Activated CD8-positive, alpha-beta T cell treated with anti-CD3 and anti-CD28 coated beads, Interleukin-2, amount 10 ng/mL, durations not matched to agents 7 days and 5 days (primary cell): ENCODE data around the gene SLC22A3. TPM values are rescaled to one million over a fixed set of nuclear protein-coding genes. Genes with fewer than 3 reads are reported as not detected.
"Not testable (repeated sequence)": the region's sequence is repeated elsewhere in the genome, so short reads cannot be mapped to it uniquely, and the experiment has no call there.

ENCODE experiments used
- ATAC-seq: fragments of 150-1000 bp; cut with Tn5 transposase; one replicate; pipeline ENCODE4 v1.10.0; 2021; ENCODE audit warnings: moderate library complexity
- CTCF ChIA-PET: fragments of 350-600 bp; sonication (Branson Sonifier 250); formaldehyde crosslinking; loops from one replicate; lab custom pipeline; 2021; ENCODE audit warnings: antibody characterized with exemption; lab: Charles Lee
- POLR2A ChIA-PET: fragments of 350-600 bp; sonication (Branson Sonifier 250); formaldehyde crosslinking; loops from one replicate; lab custom pipeline; 2021; ENCODE audit warnings: antibody characterized with exemption; lab: Charles Lee
- DNase-seq: peaks from one replicate; pipeline ENCODE4 v3.0.0-alpha.2; 2020
- H3K27ac Mint-ChIP-seq: one replicate; pipeline ENCODE4 v1.8.0; 2021; ENCODE audit warnings: mild to moderate bottlenecking, mixed read lengths
- H3K27me3 Mint-ChIP-seq: one replicate; pipeline ENCODE4 v1.8.0; 2021; ENCODE audit warnings: low read depth, mixed read lengths
- H3K36me3 Mint-ChIP-seq: one replicate; pipeline ENCODE4 v1.8.0; 2021; ENCODE audit warnings: low read depth, mixed read lengths
- H3K4me1 Mint-ChIP-seq: one replicate; pipeline ENCODE4 v1.8.0; 2021; ENCODE audit warnings: low read depth, mixed read lengths
- H3K4me3 Mint-ChIP-seq: one replicate; pipeline ENCODE4 v1.8.0; 2021; ENCODE audit warnings: mild to moderate bottlenecking, mixed read lengths
- H3K9me3 Mint-ChIP-seq: one replicate; pipeline ENCODE4 v1.8.0; 2022; ENCODE audit warnings: mixed read lengths; ENCODE audit not compliant: insufficient read depth
- total RNA-seq, 2 experiments: library from RNA; stranded (reverse); gene quantifications; one replicate each; pipeline ENCODE4 v1.2.3, GENCODE V29; 2021

The SLC22A3 gene
- total RNA-seq, 2 experiments from 2014 or later = not detected

- CTCF ChIA-PET = no interaction called here
- Mint-ChIP-seq H3K9me3 (no peaks in the 10 kb centered on the region), H3K36me3 (no peaks in the 10 kb centered on the region), H3K27me3 (peaks cover 8% of the 10 kb centered on the region), H3K4me3 (no peak overlapping the region), H3K27ac (no peak overlapping the region), H3K4me1 (no peaks in the 10 kb centered on the region)
- DNase-seq (no peak), ATAC-seq (no peak)
- POLR2A ChIA-PET = no interaction called here
These were observed 15.1 kb downstream of the SLC22A3 start for GRCh38 chr6:160363016-160363996.

- POLR2A ChIA-PET = no interaction called here
- Mint-ChIP-seq H3K27ac (no peak overlapping the region), H3K27me3 (peaks cover 8% of the 10 kb centered on the region), H3K36me3 (no peaks in the 10 kb centered on the region), H3K4me3 (no peak overlapping the region), H3K4me1 (no peaks in the 10 kb centered on the region), H3K9me3 (no peaks in the 10 kb centered on the region)
- DNase-seq (no peak), ATAC-seq (no peak)
- CTCF ChIA-PET = no interaction called here
These were observed 16.9 kb downstream of the SLC22A3 start for GRCh38 chr6:160365117-160365516.

GRCh38 chr6:160367798-160368547 is 19.8 kb downstream of the SLC22A3 start:
- POLR2A ChIA-PET = no interaction called here
- Mint-ChIP-seq H3K27ac (no peak overlapping the region), H3K27me3 (peaks cover 3% of the 10 kb centered on the region), H3K4me3 (no peak overlapping the region), H3K36me3 (no peaks in the 10 kb centered on the region), H3K9me3 (no peaks in the 10 kb centered on the region), H3K4me1 (no peaks in the 10 kb centered on the region)
- CTCF ChIA-PET = no interaction called here
- ATAC-seq (no peak), DNase-seq (no peak)

GRCh38 chr6:160368670-160369069 is 20.5 kb downstream of the SLC22A3 start:
- H3K4me1 Mint-ChIP-seq = no peaks in the 10 kb centered on the region
- DNase-seq (no peak), ATAC-seq (no peak)
- peaks cover 7% of the 10 kb centered on the region for H3K27me3 Mint-ChIP-seq
- CTCF ChIA-PET = interaction anchor here (1.0 kb wide), 1 partner anchor 9 kb away, joined by 3 read pairs; no protein-coding TSS in a partner anchor
- POLR2A ChIA-PET = no interaction called here
- no peaks in the 10 kb centered on the region for H3K36me3 Mint-ChIP-seq
- H3K27ac Mint-ChIP-seq = no peak overlapping the region
- H3K9me3 Mint-ChIP-seq = no peaks in the 10 kb centered on the region
- no peak overlapping the region for H3K4me3 Mint-ChIP-seq

GRCh38 chr6:160373601-160374000 is 25.4 kb downstream of the SLC22A3 start:
- H3K27me3 Mint-ChIP-seq, CTCF ChIA-PET, H3K27ac Mint-ChIP-seq, H3K9me3 Mint-ChIP-seq, H3K36me3 Mint-ChIP-seq, DNase-seq, POLR2A ChIA-PET, ATAC-seq, H3K4me3 Mint-ChIP-seq, H3K4me1 Mint-ChIP-seq: not testable (repeated sequence)

- ChIA-PET CTCF (interaction anchor here (0.6 kb wide), 1 partner anchor 1178 kb away, joined by 3 read pairs; no protein-coding TSS in a partner anchor), POLR2A (no interaction called here)
- no peak overlapping the region for H3K27ac Mint-ChIP-seq
- peaks cover 16% of the 10 kb centered on the region for H3K27me3 Mint-ChIP-seq
- ATAC-seq (no peak), DNase-seq (no peak)
- H3K36me3 Mint-ChIP-seq = no peaks in the 10 kb centered on the region
- no peaks in the 10 kb centered on the region for H3K4me1 Mint-ChIP-seq
- no peaks in the 10 kb centered on the region for H3K9me3 Mint-ChIP-seq
- no peak overlapping the region for H3K4me3 Mint-ChIP-seq
These were observed 26.8 kb downstream of the SLC22A3 start for GRCh38 chr6:160374836-160375560.

- Mint-ChIP-seq H3K27ac (no peak overlapping the region), H3K4me1 (no peaks in the 10 kb centered on the region), H3K36me3 (no peaks in the 10 kb centered on the region), H3K9me3 (no peaks in the 10 kb centered on the region), H3K27me3 (peaks cover 16% of the 10 kb centered on the region), H3K4me3 (no peak overlapping the region)
- POLR2A ChIA-PET = no interaction called here
- CTCF ChIA-PET = interaction anchor here (0.6 kb wide), 1 partner anchor 1179 kb away, joined by 3 read pairs; no protein-coding TSS in a partner anchor
- DNase-seq (no peak), ATAC-seq (no peak)
These were observed 27.4 kb downstream of the SLC22A3 start for GRCh38 chr6:160375561-160375949.

- Mint-ChIP-seq H3K9me3 (no peaks in the 10 kb centered on the region), H3K4me3 (no peak overlapping the region), H3K27me3 (peaks cover 16% of the 10 kb centered on the region), H3K4me1 (no peaks in the 10 kb centered on the region), H3K27ac (no peak overlapping the region), H3K36me3 (no peaks in the 10 kb centered on the region)
- DNase-seq = no peak
- CTCF ChIA-PET = no interaction called here
- POLR2A ChIA-PET = no interaction called here
- ATAC-seq = no peak
These were observed 28.3 kb downstream of the SLC22A3 start for GRCh38 chr6:160376445-160376844.

GRCh38 chr6:160378218-160378617 is 30.0 kb downstream of the SLC22A3 start:
- H3K36me3 Mint-ChIP-seq = no peaks in the 10 kb centered on the region
- H3K9me3 Mint-ChIP-seq = no peaks in the 10 kb centered on the region
- H3K27ac Mint-ChIP-seq = no peak overlapping the region
- no peak overlapping the region for H3K4me3 Mint-ChIP-seq
- no peak for DNase-seq
- ChIA-PET CTCF (no interaction called here), POLR2A (no interaction called here)
- H3K27me3 Mint-ChIP-seq = peaks cover 11% of the 10 kb centered on the region
- ATAC-seq = no peak
- no peaks in the 10 kb centered on the region for H3K4me1 Mint-ChIP-seq

GRCh38 chr6:160378882-160379281 is 30.7 kb downstream of the SLC22A3 start:
- ATAC-seq (no peak), DNase-seq (no peak)
- ChIA-PET POLR2A (no interaction called here), CTCF (no interaction called here)
- Mint-ChIP-seq H3K4me1 (no peaks in the 10 kb centered on the region), H3K9me3 (no peaks in the 10 kb centered on the region), H3K27me3 (peaks cover 9% of the 10 kb centered on the region), H3K27ac (no peak overlapping the region), H3K4me3 (no peak overlapping the region), H3K36me3 (no peaks in the 10 kb centered on the region)

GRCh38 chr6:160379466-160379865 is 31.3 kb downstream of the SLC22A3 start:
- ChIA-PET POLR2A (no interaction called here), CTCF (no interaction called here)
- H3K9me3 Mint-ChIP-seq = no peaks in the 10 kb centered on the region
- DNase-seq (no peak), ATAC-seq (no peak)
- H3K36me3 Mint-ChIP-seq = no peaks in the 10 kb centered on the region
- no peak overlapping the region for H3K4me3 Mint-ChIP-seq
- peaks cover 9% of the 10 kb centered on the region for H3K27me3 Mint-ChIP-seq
- no peak overlapping the region for H3K27ac Mint-ChIP-seq
- no peaks in the 10 kb centered on the region for H3K4me1 Mint-ChIP-seq
